Astrocyte of the spinal cord (primary cell): Measurements from ENCODE around the gene MAPK8IP2.
"Not testable (repeated sequence)": the region's sequence is repeated elsewhere in the genome, so short reads cannot be mapped to it uniquely, and the experiment has no call there.

Experiments
- DNase-seq: peaks from one replicate; pipeline ENCODE4 v3.0.0; 2011; ENCODE audit warnings: low read depth, low spot score
- H3K4me3 ChIP-seq: 2 replicates; pipeline ENCODE4 v1.5.1; 2011; ENCODE audit warnings: low read depth, mild to moderate bottlenecking, low read length, moderate library complexity
- in situ Hi-C: cut with HindIII; loops from 2 replicates; pipeline ENCODE4 v1.10.0; 2017; ENCODE audit warnings: low sequenced_read_pairs
- TF ChIP-seq, protein P1 (sequence below): IDR thresholded peaks from 2 replicates; pipeline ENCODE4 v1.5.1; 2012; ENCODE audit warnings: low read depth, mild to moderate bottlenecking, low read length, inconsistent platforms

MAPK8IP2 gene

DNA sequence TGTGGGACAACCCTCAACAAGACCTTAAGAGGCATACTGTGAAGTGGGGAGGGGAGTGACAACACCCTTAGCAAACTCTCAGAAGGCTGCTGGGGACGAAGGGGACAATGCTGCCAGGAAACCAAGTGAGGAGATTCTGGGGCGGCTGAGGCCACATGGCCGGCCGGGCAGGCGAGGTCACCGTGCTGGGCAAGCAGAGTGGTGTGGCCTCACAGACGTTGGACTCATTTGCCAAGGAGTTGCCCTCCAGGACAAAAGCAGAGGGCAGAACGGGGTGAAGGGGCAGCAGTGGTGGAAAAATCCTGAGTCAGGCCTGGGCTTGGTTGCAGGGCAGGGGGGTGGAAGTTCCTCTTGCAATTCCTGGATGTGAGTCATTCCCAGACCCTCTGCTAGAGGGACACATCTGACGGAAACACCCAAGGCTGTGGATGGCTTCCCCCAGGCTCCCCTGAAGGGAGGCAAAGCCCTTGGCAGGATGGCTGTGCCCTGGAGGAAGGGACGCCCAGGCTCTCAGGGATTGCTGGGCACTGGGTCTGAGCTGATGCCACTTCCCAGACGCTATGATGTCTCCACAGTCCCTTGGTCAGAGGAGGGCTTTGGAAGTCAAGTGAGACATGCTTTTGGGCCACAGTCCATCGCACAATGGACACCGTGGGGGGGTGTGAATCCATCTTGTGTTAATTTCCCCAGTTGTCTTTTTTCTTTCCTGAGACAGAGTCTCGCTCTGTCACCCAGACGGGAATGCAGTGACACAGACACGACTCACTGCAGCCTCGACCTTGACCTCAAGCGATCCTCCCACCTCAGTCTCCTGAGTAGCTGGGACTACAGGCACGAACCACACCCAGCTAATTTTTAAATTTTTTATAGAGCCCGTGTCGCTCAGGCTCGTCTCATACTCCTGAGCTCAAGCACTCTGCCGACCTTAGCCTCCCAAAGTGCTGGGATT lies 55.8 kb downstream of the MAPK8IP2 start:
- in situ Hi-C loops, result no loop called here
- DNase-seq, result peak; percentile 26

DNA sequence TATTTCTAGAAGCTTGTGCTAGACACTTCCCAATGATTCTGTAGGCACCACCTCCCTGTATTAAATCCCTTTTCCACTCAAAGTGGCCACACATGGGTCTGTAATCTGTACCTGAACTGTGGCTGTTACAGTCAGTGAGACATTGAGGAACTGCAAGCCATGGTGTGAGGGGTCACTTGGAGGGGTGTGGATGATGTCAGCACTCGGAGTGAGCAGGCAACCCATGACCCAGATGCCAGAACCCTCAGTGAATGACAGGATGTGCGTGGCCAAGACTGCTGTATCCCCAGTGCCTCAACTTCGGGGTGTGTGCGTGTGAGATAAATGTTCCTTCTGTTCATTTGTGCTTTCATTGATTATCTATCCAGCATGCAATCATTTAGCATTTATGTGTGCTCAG lies 57.3 kb downstream of the MAPK8IP2 start:
- in situ Hi-C loops, result no loop called here
- no peak for DNase-seq
- TF ChIP-seq, protein P1, sequence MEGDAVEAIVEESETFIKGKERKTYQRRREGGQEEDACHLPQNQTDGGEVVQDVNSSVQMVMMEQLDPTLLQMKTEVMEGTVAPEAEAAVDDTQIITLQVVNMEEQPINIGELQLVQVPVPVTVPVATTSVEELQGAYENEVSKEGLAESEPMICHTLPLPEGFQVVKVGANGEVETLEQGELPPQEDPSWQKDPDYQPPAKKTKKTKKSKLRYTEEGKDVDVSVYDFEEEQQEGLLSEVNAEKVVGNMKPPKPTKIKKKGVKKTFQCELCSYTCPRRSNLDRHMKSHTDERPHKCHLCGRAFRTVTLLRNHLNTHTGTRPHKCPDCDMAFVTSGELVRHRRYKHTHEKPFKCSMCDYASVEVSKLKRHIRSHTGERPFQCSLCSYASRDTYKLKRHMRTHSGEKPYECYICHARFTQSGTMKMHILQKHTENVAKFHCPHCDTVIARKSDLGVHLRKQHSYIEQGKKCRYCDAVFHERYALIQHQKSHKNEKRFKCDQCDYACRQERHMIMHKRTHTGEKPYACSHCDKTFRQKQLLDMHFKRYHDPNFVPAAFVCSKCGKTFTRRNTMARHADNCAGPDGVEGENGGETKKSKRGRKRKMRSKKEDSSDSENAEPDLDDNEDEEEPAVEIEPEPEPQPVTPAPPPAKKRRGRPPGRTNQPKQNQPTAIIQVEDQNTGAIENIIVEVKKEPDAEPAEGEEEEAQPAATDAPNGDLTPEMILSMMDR, result no peak
- H3K4me3 ChIP-seq, result no peak overlapping the region

More for the DNA sequence above, 55.8 kb downstream of the MAPK8IP2 start:
- H3K4me3 ChIP-seq, result no peak overlapping the region
- TF ChIP-seq, protein P1, result no peak

DNA sequence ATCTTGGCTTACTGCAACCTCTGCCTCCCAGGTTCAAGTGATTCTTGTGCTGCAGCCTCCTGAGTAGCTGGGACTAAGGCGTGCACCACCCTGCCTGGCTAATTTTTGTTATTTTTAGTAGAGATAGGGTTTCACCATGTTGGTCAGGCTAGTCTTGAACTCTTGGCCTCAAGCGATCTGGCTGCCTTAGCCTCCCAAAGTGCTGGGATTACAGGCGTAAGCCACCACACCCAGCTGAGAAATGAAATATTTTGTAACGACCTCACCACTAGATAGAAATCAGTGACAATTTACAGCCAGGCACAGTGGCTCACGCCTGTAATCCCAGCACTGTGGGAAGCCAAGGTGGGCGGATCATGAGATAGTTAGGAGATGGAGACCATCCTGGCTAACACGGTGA lies 59.1 kb downstream of the MAPK8IP2 start:
- in situ Hi-C loops, DNase-seq: not testable (repeated sequence)

DNA sequence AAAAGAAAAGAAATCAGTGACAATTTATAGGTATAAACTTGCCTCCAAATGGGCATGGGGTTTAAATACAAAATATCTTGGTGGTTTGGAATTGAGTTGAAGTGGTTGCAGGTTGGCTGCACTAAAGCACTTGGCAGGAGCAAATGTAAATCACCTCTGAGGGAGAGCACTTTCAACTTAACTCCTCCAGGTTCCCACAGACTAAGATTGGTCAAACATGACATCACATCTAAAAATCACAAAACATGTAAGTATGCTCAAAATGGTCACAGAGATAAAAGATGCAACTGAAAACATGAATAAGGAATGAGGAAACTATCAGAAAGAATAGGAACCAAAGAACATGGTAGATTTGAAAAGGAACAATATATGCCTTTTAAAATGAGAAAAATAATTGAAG lies 59.7 kb downstream of the MAPK8IP2 start:
- in situ Hi-C loops, result no loop called here
- no peak for DNase-seq
- TF ChIP-seq, protein P1, result no peak
- no peak overlapping the region for H3K4me3 ChIP-seq

More for the DNA sequence above, 59.1 kb downstream of the MAPK8IP2 start:
- not testable (repeated sequence) for H3K4me3 ChIP-seq
